Neural crest cell (in vitro differentiated cells): ENCODE data around the gene TIMM10. TPM values are rescaled to one million over a fixed set of nuclear protein-coding genes. Genes with fewer than 3 reads are reported as not detected.

ENCODE experiments used
- DNase-seq: peaks from one replicate; pipeline ENCODE4 v3.0.0; 2021; ENCODE audit warnings: low read depth, mixed read lengths, low spot score
- H3K27ac Mint-ChIP-seq: one replicate; pipeline ENCODE4 v1.8.0; 2021; ENCODE audit warnings: mild to moderate bottlenecking, mixed read lengths; ENCODE audit not compliant: unreplicated experiment
- H3K27me3 Mint-ChIP-seq: 2 replicates; pipeline ENCODE4 v1.8.0; 2021; ENCODE audit warnings: low read depth, mild to moderate bottlenecking, mixed read lengths
- H3K36me3 Mint-ChIP-seq: 2 replicates; pipeline ENCODE4 v1.8.0; 2021; ENCODE audit warnings: low read depth, mild to moderate bottlenecking, mixed read lengths
- H3K4me1 Mint-ChIP-seq: 2 replicates; pipeline ENCODE4 v1.8.0; 2021; ENCODE audit warnings: mixed read lengths
- H3K4me3 Mint-ChIP-seq: one replicate; pipeline ENCODE4 v1.8.0; 2021; ENCODE audit warnings: mild to moderate bottlenecking, mixed read lengths
- H3K9me3 Mint-ChIP-seq: 2 replicates; pipeline ENCODE4 v1.8.0; 2021; ENCODE audit warnings: mixed read lengths
- CTCF ChIP-seq: fragments of 200-600 bp; sonication (generic); conservative IDR thresholded peaks from 2 replicates; pipeline ENCODE4 v1.5.0; 2021; ENCODE audit warnings: antibody characterized with exemption, mild to moderate bottlenecking
- total RNA-seq: library from RNA; stranded (reverse); gene quantifications from 2 replicates; pipeline ENCODE4 v1.2.1, GENCODE V29; 2021

Gene TIMM10
- total RNA-seq, 1 donor from 2014 or later: 108 TPM

- Mint-ChIP-seq H3K9me3 (no peaks in the 10 kb centered on the region), H3K4me3 (peak overlapping the region; percentile 92), H3K4me1 (peaks cover 51% of the 10 kb centered on the region), H3K36me3 (no peaks in the 10 kb centered on the region), H3K27ac (no peak overlapping the region), H3K27me3 (no peaks in the 10 kb centered on the region)
- no peak for TF ChIP-seq CTCF
- no peak for DNase-seq
Observed at GRCh38 chr11:57566905-57567514, 36.5 kb upstream of the TIMM10 start.

DNA sequence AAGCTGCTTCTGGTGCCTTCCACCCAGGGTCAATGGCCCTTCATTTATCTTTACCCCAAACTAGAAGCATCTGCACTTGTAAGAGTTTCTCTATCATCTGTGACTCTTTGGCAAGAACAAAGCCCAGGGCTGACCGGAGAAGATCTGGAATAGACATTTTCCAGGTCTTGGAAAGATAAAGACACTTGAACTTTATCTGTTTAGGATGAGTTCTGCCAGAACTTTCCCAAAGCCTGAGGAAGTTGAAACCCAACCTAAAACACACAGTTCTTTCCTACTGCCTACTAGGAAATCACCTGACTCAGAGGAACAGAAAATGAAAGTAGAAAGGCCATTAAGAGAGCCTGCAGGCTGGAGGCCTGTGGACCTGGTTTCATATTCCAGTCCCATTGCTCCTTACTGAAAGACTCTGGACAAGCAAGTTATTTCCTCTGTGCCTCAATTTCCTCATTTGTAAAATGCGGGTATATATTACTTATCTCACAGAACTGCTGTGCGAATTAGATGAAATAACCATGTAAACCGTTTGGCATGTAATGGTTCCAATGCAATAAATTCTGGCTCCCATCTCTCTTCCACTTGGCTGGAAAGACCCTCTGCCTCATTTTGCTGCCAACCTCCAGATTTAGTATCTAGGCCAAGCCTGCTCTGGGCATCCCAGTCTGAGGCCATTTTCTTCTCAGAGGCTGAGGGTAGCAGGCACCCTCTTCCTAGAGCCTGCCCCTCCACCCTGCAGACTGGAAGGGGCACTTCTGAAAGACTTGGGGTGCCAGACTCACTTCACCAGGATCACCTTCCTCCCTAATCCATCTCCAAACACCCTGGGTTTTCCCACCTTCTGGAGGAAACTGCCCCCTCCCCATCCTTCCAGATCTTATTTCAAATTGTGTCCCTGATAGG is 35.7 kb upstream of the TIMM10 start:
- H3K4me1 Mint-ChIP-seq: peaks cover 55% of the 10 kb centered on the region
- H3K36me3 Mint-ChIP-seq: no peaks in the 10 kb centered on the region
- DNase-seq: no peak
- no peak for TF ChIP-seq CTCF
- no peaks in the 10 kb centered on the region for H3K9me3 Mint-ChIP-seq
- no peak overlapping the region for H3K27ac Mint-ChIP-seq
- peak overlapping the region; percentile 92 for H3K4me3 Mint-ChIP-seq
- H3K27me3 Mint-ChIP-seq: no peaks in the 10 kb centered on the region

DNA sequence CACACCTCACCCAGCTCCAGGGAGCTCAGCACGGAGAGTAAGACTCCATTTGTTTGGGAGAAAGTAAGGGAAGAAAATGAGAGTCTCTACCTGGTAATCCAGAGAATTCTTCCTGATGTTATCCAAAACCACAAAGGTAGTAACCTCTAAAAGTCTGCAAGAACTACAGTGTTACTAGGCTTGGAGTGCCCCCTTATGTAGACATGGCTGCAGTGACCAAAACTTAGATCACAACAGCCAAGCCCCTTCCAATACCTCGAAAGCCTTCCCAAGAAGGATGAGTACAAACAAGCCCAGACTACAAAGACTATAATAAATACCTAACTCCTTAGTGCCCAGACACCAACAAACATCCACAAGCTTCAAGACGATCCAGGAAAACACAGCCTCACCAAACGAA is 32.0 kb upstream of the TIMM10 start:
- Mint-ChIP-seq H3K9me3 (no peaks in the 10 kb centered on the region), H3K36me3 (no peaks in the 10 kb centered on the region), H3K4me1 (peaks cover 31% of the 10 kb centered on the region), H3K27ac (no peak overlapping the region), H3K4me3 (peak overlapping the region; percentile 55), H3K27me3 (no peaks in the 10 kb centered on the region)
- no peak for TF ChIP-seq CTCF
- no peak for DNase-seq

GRCh38 chr11:57560146-57560545 is 29.6 kb upstream of the TIMM10 start:
- Mint-ChIP-seq H3K27me3 (no peaks in the 10 kb centered on the region), H3K36me3 (peaks cover 2% of the 10 kb centered on the region)
- no peak for TF ChIP-seq CTCF

DNA sequence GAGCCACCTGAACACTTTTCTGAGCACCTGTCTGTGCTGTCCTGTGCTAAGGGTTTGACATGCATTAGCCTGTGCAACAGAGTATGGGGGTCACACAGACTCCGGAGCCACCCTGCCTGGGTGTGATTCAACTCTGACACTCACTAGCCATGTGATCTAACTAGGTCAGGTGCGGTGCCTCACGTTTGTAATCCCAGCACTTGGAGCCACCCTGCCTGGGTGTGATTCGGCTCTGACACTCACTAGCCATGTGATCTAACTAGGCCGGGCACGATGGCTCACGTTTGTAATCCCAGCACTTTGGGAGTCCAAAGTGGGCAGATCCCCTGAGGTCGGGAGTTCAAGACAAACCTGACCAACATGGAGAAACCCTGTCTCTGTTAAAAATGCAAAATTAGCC is 25.5 kb upstream of the TIMM10 start:
- no peak for DNase-seq
- H3K4me1 Mint-ChIP-seq: no peaks in the 10 kb centered on the region
- no peak overlapping the region for H3K4me3 Mint-ChIP-seq
- peaks cover 3% of the 10 kb centered on the region for H3K36me3 Mint-ChIP-seq
- H3K27me3 Mint-ChIP-seq: no peaks in the 10 kb centered on the region
- no peaks in the 10 kb centered on the region for H3K9me3 Mint-ChIP-seq
- H3K27ac Mint-ChIP-seq: no peak overlapping the region
- TF ChIP-seq CTCF: no peak

More at GRCh38 chr11:57560146-57560545, 29.6 kb upstream of the TIMM10 start:
- Mint-ChIP-seq H3K9me3 (no peaks in the 10 kb centered on the region), H3K4me1 (peaks cover 13% of the 10 kb centered on the region), H3K27ac (no peak overlapping the region), H3K4me3 (no peak overlapping the region)
- DNase-seq: no peak
